ENCODE results near the gene AXL. TPM values are rescaled to one million over a fixed set of nuclear protein-coding genes. Genes with fewer than 3 reads are reported as not detected.

Gene AXL
- total and polyA plus RNA-seq, 9 of the 15 experiments (the other 6 are each of a cell fraction or from before 2014, with no cell fraction given): 0.80 to 6.6 (median 1.6) TPM

- Histone ChIP-seq H3K4me1 (replicated peaks in 1 of 2; ENCODE audit: control insufficient read depth in 2 of 2, insufficient read depth in 2 of 2, low read length in 2 of 2) (peaks cover 11 to 12% of the 10 kb centered on the region in 2 experiments; a peak in 4 of 5 replicates), H3K27ac (ENCODE audit: extremely low read depth, low read depth, low read length) (peak overlapping the region; percentile 88), H3K79me2 (ENCODE audit: control insufficient read depth, insufficient read depth, low read length) (peaks cover 34% of the 10 kb centered on the region), H3K9ac (ENCODE audit: insufficient read depth in 1 of 2, low read depth in 2 of 2, low read length in 2 of 2) (peak overlapping the region; percentile 88 to 93), H3K27me3 (ENCODE audit: control insufficient read depth in 2 of 2, insufficient read depth in 2 of 2, low read length in 2 of 2) (no peaks in the 10 kb centered on the region), H4K20me1 (replicated peaks; ENCODE audit: control insufficient read depth, insufficient read depth, low read length) (peaks cover 3% of the 10 kb centered on the region; the same call in 1 of the 2 replicates), H3K4me2 (ENCODE audit: insufficient read depth, low read length) (peak overlapping the region; percentile 91), H3K36me3 (ENCODE audit: control insufficient read depth, insufficient read depth, low read length) (peaks cover 61% of the 10 kb centered on the region), H3K4me3 (peak overlapping the region; percentile 67), H2AFZ (ENCODE audit: low read depth, low read length) (peak overlapping the region; percentile 92), H3K9me1 (ENCODE audit: control insufficient read depth, insufficient read depth, low read length) (no peaks in the 10 kb centered on the region), H3K9me3 (replicated peaks; ENCODE audit: control insufficient read depth, insufficient read depth, low read depth, low read length) (no peaks in the 10 kb centered on the region)
- in situ Hi-C loops (cut with MboI) (loop anchor here (25.0 kb wide), 1 partner anchor 253 kb away; no protein-coding TSS in a partner anchor), intact Hi-C loops (cut with micrococcal nuclease) (loop anchor here (5.0 kb wide), 2 partner anchors 43 to 107 kb away; partner anchors contain the start of gene TGFB1)
- ChIA-PET CTCF (ENCODE audit: low intra/inter-chr PET ratio) (interaction anchor here (0.5 to 1.7 kb wide), 2 partner anchors 105 to 138 kb away, joined by 3 to 13 read pairs; no protein-coding TSS in a partner anchor), POLR2A (interaction anchor here (0.6 to 2.2 kb wide), 11 partner anchors 8 to 561 kb away, joined by 3 to 8 read pairs (median 3); partner anchors contain the start of gene HNRNPUL1)
- BruUV-seq (replicated peaks): TSS peak; percentile 63
- whole genome bisulfite sequencing (ENCODE audit: insufficient coverage, low coverage, missing lambda C conversion rate): 29% methylated on average over 21 of the region's 26 CpGs
- FAIRE-seq (no peak), ATAC-seq (peak; percentile 51), DNase-seq (ENCODE audit: extremely low read depth in 1 of 4, low spot score in 3 of 4) (peak in 1 of 4 experiments; percentile 36)
- TF ChIP-seq BACH1 (tag; IDR thresholded peaks at IDR 0.05) (peak; percentile 17; the same call in 1 of the 2 replicates), ZNF3 (CRISPR knock-in tag; IDR thresholded peaks at IDR 0.05) (0 out of 2 replicates have a peak, but pooled peaks have one; percentile 40), RHOXF2B (CRISPR knock-in tag; conservative IDR thresholded peaks at IDR 0.05) (peak; percentile 26; the same call in 1 of the 2 replicates), ARID3B (CRISPR knock-in tag; IDR thresholded peaks at IDR 0.05; ENCODE audit: borderline replicate concordance) (no peak), ZNF644 (tag; IDR thresholded peaks at IDR 0.05; ENCODE audit: low read depth) (peak; percentile 33; the same call in 1 of the 2 replicates), ZNF76 (CRISPR knock-in tag; IDR thresholded peaks at IDR 0.05; ENCODE audit: borderline replicate concordance) (no peak), REST (IDR thresholded peaks at IDR 0.05; ENCODE audit: borderline replicate concordance) (peak; percentile 31; the same call in 1 of the 2 replicates), REST (CRISPR knock-in tag; IDR thresholded peaks at IDR 0.05; ENCODE audit: low read depth) (no peak), RFX7 (CRISPR knock-in tag; IDR thresholded peaks at IDR 0.05) (no peak)
Observed at GRCh38 chr19:41309180-41310032, 90.4 kb downstream of the AXL start.
